Memory B cell (primary cell): ENCODE measurements around the gene RNF225.
A peak's percentile ranks its signal among the peaks of the same experiment; 100 is the strongest.

ENCODE experiments used
- ATAC-seq: fragments of 150-1000 bp; cut with Tn5 transposase; 2 replicates; pipeline ENCODE4 v1.10.0; 2021; ENCODE audit warnings: low read depth, mild to moderate bottlenecking, moderate library complexity
- DNase-seq, 2 donors: peaks; one replicate each; pipeline ENCODE4 v3.0.0; 2022; ENCODE audit warnings: low spot score in 2 of 2
- H3K27ac Mint-ChIP-seq: one replicate; pipeline ENCODE4 v1.8.0; 2022; ENCODE audit warnings: mild to moderate bottlenecking, moderate library complexity, mixed read lengths
- H3K27me3 Mint-ChIP-seq: one replicate; pipeline ENCODE4 v1.8.0; 2022; ENCODE audit warnings: mixed read lengths
- H3K36me3 Mint-ChIP-seq: one replicate; pipeline ENCODE4 v1.8.0; 2022; ENCODE audit warnings: mild to moderate bottlenecking, mixed read lengths
- H3K4me1 Mint-ChIP-seq: one replicate; pipeline ENCODE4 v1.8.0; 2022; ENCODE audit warnings: mixed read lengths
- H3K4me3 Mint-ChIP-seq: one replicate; pipeline ENCODE4 v1.8.0; 2022; ENCODE audit warnings: mild to moderate bottlenecking, moderate library complexity, mixed read lengths
- H3K9me3 Mint-ChIP-seq: one replicate; pipeline ENCODE4 v1.8.0; 2022; ENCODE audit warnings: mixed read lengths

RNF225 gene

DNA sequence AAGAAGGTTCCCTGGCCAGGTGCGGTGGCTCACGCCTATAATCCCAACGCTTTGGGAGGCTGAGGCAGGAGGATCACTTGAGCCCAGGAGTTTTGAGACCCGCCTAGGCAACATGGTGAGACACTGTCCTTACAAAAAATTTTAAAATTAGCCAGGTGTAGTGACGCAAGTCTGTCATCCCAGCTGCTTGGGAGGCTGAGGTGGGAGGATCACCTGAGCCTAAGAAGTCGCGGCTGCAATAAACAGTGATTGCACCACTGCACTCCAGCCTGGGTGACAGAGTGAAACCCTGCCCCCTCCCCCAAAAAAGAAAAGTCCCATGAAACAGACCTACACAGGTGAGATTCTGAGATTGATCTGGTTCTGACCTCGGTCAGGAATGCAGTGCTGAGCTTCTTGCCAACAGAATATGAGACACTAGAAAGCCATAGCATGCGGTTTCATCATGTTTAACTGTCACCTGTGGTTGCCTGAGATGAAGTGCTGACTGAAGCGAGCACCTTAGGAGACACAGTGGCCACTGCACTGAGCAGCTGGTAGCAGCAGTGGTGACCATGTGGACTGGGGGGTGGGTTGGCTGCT, 40.1 kb upstream of the RNF225 start:
- no peak for ATAC-seq
- peak overlapping the region; percentile 43 for H3K4me3 Mint-ChIP-seq
- H3K4me1 Mint-ChIP-seq, result peaks cover 4% of the 10 kb centered on the region
- no peaks in the 10 kb centered on the region for H3K9me3 Mint-ChIP-seq
- no peak overlapping the region for H3K27ac Mint-ChIP-seq
- H3K27me3 Mint-ChIP-seq, result no peaks in the 10 kb centered on the region
- H3K36me3 Mint-ChIP-seq, result peaks cover 8% of the 10 kb centered on the region
- DNase-seq, result no peak

DNA sequence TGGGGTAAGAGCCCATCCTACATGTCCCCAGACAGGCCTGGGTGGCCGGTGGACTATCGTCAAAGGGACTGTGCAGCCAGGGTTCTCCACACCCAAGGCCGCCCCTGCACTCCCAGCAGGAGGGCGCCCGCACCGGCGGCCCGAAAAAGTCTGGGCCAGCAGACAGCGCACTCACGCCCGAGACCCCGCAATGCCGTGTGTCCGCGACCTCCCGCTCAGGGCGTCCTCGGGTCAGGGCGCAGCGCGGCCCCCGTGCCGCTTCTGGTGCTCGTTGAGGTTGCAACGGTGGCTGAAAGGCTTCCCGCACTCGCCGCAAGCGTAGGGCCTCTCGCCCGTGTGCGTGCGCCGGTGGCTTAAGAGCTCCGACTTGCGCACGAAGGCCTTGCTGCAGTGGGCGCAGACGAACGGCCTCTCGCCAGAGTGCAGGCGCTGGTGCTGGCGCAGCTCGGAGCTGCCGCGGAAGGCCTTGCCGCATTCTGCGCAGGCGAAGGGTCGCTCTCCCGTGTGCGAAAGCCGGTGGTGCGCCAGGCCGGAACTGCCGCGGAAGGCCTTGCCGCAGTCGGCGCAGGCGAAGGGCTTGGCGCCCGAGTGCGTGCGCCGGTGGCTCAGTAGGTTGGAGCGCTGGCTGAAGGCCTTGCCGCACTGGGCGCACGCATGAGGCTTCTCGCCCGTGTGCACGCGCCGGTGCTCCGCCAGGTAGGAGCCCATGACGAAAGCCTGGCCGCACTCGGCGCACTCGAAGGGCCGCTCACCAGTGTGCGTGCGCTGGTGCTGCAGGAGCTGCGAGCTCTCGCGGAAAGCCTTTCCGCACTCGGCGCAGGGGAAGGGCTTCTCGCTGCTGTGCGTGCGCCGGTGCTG, 39.3 kb upstream of the RNF225 start:
- peaks cover 5% of the 10 kb centered on the region for H3K36me3 Mint-ChIP-seq
- no peaks in the 10 kb centered on the region for H3K27me3 Mint-ChIP-seq
- ATAC-seq (peak; percentile 68), DNase-seq (peak; percentile 20 to 33)
- peaks cover 2% of the 10 kb centered on the region for H3K4me1 Mint-ChIP-seq
- H3K27ac Mint-ChIP-seq, result no peak overlapping the region
- no peaks in the 10 kb centered on the region for H3K9me3 Mint-ChIP-seq
- H3K4me3 Mint-ChIP-seq, result peak overlapping the region; percentile 68

DNA sequence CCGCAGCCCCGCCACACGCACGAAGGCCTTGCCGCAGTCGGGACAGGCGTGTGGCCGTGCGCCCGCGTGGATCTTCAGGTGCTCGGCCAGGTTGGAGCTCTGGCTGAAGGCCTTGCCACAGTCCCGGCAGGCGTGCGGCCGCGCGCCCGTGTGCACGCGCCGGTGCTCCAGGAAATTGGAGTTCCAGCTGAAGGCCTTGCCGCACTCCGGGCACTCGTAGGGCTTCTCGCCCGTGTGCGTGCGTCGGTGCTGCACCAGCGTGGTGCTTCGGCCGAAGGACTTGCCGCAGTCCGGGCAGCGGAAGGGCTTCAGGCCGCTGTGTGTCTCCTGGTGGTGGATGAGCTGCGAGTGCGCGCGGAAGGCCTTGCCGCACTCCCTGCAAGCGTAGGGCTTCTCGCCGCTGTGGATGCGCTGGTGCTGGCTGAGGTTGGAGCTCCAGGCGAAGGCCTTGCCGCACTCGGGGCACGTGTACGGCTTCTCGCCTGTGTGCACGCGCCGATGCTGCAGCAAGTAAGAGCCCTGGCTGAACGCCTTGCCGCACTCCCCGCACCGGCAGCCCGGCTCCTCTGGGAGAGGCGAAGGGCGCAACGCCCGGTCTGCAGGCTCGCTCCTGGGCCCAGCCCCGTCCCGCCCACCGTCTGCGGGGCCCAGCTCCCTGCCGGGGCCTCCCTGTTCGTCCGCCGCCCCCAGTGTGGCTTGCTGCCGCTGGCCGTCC, 38.5 kb upstream of the RNF225 start:
- Mint-ChIP-seq H3K9me3 (no peaks in the 10 kb centered on the region), H3K36me3 (peaks cover 3% of the 10 kb centered on the region), H3K4me1 (peaks cover 4% of the 10 kb centered on the region), H3K27me3 (no peaks in the 10 kb centered on the region), H3K27ac (no peak overlapping the region), H3K4me3 (peak overlapping the region; percentile 68)
- DNase-seq, result no peak
- peak; percentile 19 for ATAC-seq

DNA sequence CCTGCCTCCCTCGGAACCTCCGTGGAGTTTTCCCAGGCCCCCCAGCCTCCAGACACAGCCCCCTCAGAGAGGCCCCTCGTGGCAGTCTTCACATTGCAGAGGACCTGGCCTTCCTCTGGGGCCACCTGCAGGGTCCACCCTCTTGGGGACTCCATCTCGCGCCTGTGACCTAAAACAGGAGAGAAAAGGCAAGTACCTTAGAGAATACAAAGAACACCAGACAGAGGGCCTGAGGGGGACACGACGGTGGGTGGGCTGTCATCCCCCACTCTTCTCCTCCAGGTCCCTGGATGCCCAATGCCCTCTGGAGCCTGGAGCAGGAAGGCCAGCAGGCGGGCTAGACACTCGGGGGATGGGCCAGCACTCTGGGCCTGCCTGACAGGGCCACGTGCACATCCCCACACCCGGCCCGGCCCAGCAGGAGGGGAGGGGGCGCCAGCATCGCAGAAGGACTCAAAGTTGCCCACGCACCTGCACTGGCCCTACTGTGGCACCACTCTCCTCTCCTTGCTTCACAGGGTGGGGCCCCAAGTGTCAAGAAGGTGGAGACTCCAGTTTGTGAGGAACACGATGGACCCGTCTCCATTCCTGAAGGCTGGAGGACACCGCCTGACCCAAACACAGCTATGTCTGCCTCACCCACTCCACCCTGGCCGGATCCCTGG, 37.8 kb upstream of the RNF225 start:
- H3K9me3 Mint-ChIP-seq, result no peaks in the 10 kb centered on the region
- DNase-seq (no peak), ATAC-seq (no peak)
- H3K4me3 Mint-ChIP-seq, result peak overlapping the region; percentile 52
- H3K27me3 Mint-ChIP-seq, result no peaks in the 10 kb centered on the region
- no peak overlapping the region for H3K27ac Mint-ChIP-seq
- no peaks in the 10 kb centered on the region for H3K36me3 Mint-ChIP-seq
- peaks cover 5% of the 10 kb centered on the region for H3K4me1 Mint-ChIP-seq

DNA sequence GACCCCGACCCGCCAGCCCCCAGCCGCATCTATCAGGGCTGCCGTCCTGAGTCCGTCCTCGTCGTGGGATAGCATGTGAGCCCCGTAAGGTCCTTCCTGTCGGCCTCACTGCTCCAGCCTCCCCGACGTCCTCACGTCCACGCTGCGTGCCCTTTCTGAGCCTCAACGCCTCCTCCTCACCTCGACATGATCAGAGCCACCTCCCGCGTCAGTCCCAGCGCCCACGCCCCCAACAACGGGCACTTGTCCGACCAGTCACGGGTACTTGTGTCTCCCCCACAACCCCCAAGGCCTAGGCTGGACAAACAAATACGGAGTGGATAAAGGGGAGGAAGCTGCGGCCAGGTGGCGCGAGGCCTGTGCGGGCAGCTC, 33.6 kb upstream of the RNF225 start:
- Mint-ChIP-seq H3K4me3 (peak overlapping the region; percentile 91), H3K9me3 (no peaks in the 10 kb centered on the region), H3K4me1 (peaks cover 12% of the 10 kb centered on the region), H3K27me3 (no peaks in the 10 kb centered on the region), H3K27ac (peak overlapping the region; percentile 91), H3K36me3 (no peaks in the 10 kb centered on the region)
- no peak for ATAC-seq
- no peak for DNase-seq

DNA sequence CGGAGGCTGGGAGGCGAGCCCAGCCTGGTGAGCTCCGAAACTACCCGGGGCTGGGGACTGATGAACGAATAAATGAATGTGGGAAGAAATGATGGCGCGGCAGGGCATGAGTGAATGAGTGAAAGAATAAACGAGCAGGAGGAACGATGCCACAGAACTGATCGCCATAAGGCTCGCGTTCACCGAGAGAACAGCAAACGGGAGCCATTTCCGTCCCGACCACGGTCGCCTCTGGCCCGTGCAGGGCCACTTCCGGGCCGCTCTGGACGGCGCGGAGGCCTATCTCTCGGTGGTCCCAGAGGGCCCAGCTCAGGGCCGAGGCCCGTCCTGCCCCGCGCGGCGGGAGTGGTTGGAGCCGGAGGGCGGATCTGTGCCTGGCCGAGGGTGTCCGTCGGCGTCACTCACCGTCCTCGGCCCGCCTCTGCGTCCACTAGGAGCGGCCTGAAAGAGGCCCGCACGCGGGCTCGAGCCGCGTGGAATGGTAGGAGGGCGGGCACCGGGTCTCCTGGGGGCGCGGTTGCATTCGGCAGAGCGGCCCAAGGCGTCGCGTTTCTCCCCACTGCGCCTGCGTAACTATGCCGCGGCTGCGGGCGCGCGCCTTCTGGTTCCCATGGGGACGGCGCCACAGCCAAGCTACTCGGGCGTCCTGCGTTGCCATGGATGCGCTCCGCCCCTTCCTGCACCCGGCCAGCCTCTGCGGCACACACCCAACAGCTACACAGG, 33.0 kb upstream of the RNF225 start, which contains the start of gene ZNF497:
TSS of gene ZNF497 (minus strand) at position 480 of the 723 bp plus-strand sequence. CDS start 5,116 bp downstream, outside the sequence.
- Mint-ChIP-seq H3K4me3 (peak within 1 kb of the TSS; percentile 91), H3K27me3 (no peaks in the 10 kb centered on the region), H3K27ac (peak within 1 kb of the TSS; percentile 91), H3K36me3 (no peaks in the 10 kb centered on the region), H3K4me1 (peaks cover 12% of the 10 kb centered on the region), H3K9me3 (no peaks in the 10 kb centered on the region)
- ATAC-seq (peak; percentile 85), DNase-seq (peak; percentile 97)

DNA sequence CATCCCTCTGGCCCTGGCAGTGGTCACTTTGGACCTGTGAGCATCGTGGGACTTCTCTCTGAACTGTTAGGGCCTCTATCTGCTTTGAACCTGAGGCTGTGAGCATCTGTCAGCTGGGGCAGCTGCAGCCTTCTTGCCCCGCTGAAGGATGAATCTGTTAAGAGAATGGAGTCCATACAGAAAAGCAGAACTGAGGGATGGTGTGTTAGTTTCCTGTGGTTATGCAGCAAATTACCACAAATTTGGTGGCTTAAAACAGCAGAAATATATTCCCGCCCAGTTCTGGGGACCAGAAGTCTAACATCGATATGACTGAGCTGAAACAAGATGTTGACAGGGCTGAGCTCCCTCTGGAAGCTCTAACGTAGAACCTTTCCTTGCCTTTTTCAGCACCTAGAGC, 31.3 kb upstream of the RNF225 start:
- Mint-ChIP-seq H3K9me3 (no peaks in the 10 kb centered on the region), H3K27ac (peak overlapping the region; percentile 60), H3K36me3 (no peaks in the 10 kb centered on the region), H3K27me3 (no peaks in the 10 kb centered on the region), H3K4me1 (peaks cover 10% of the 10 kb centered on the region), H3K4me3 (peak overlapping the region; percentile 59)
- peak; percentile 8 for ATAC-seq
- peak in 1 of 2 donors; percentile 29 for DNase-seq

DNA sequence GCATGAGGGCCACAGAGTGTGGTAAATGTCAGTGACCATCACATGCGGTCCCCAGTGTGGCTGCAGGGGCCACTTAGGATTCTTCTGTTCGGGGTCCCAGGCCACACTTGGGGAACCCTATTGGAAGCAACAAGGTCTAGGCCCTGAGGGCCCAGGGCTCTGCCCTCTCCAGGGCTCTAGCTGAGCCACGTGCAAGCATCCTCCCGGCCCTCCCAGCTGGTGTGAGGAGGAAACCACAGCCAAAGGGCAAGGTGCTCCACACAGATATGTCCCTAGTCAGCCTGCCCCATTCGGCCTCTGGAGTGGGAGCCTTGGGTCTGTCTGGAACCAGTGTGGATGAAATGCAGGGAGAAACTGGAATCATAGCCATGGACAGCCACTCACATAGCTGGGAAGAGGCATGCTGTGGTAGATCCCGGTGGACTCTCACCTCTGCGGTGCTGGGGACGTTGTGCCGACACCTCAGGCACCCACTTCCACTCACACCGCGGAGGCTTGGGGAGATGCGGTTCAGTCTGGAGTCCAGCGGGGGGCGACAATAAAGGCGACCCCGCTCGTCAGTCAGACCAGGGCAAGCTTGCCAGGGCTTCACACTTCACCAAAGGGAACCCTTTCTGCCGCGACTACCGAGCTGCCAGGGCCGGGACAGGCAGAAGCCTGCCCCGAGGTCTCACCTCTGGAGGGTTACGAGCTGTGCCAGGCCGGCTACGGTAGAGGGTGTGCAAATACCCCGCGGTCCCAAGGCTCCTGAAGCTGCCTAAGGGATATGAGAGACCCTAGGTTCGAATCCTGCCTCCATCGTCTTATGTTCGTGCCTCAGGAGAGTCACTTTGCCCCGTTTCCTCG, 28.6 kb upstream of the RNF225 start:
- Mint-ChIP-seq H3K4me3 (no peak overlapping the region), H3K27me3 (no peaks in the 10 kb centered on the region), H3K36me3 (peaks cover 3% of the 10 kb centered on the region), H3K9me3 (no peaks in the 10 kb centered on the region), H3K4me1 (peaks cover 9% of the 10 kb centered on the region), H3K27ac (no peak overlapping the region)
- ATAC-seq (no peak), DNase-seq (no peak)

DNA sequence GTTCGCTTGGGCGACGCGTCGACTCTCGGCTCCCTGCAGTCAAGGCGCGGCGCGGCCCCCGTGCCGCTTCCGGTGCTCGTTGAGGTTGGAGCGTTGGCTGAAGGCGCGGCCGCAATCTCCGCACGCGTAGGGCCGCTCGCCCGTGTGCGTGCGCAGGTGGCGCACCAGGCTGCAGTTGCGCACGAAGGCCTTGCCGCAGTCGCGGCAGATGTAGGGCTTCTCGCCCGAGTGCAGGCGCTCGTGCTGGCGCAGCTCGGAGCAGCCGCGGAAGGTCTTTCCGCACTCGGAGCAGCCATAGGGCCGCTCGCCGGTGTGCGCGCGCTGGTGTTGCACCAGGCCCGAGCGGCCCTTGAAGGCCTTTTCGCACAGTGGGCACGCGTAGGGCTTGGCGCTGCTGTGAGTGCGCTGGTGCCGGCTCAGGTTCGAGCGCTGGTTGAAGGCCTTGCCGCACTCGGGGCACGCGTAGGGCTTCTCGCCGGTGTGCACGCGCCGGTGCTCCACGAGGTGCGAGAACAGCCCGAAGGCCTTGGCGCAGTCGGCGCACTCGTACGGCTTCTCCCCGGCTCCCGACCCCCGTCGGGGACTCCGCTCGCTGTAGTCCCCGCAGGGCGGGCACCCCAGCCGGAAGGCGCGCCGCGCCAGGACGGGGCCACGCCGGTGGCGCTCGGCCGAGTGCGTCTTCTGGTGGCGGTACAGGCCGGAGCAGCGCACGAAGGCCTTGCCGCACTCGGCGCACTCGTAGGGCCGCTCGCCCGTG, 27.6 kb upstream of the RNF225 start:
- Mint-ChIP-seq H3K36me3 (peaks cover 3% of the 10 kb centered on the region), H3K27me3 (no peaks in the 10 kb centered on the region), H3K9me3 (no peaks in the 10 kb centered on the region), H3K4me3 (no peak overlapping the region), H3K4me1 (peaks cover 4% of the 10 kb centered on the region), H3K27ac (no peak overlapping the region)
- DNase-seq (no peak), ATAC-seq (no peak)

DNA sequence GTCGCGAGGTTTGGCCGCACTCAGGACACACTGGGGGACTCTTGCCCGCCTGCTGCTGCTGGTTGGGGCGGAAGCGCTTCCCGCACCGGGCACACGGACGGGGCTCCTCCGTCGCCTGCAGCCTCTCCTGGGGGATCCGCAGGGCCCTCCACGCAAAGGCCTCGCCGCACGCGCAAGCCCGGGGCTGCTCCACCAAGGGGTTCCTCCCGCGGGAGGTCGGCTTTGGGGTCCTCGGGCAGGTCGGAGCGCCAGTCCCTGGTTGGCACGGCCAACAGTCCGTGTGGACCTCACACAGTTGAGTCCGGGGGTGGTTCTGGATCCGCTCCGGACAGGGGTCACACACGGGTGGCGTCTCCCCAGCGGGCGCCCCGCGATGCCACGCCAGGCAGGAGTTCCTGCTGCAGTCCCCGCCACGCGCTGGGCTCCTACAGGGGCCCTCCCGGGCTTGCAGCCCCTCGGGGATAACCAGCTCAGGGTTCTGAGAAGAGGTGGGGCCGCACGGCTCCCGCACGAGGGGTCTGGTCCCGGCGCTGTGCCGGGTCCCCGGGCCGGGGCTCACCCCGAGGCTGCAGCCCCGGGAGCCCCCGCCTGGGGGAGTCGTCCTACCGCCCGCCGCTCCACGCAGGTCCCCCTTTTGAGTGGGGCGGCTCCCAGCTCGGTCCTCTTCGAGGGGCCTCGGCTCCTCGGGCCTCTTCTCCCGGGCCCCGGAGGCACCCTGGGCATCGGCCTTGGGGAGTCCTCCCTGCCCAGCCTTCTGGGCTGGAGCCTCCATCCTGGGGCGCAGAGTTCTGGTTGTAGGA, 26.7 kb upstream of the RNF225 start:
- Mint-ChIP-seq H3K27me3 (no peaks in the 10 kb centered on the region), H3K36me3 (peaks cover 3% of the 10 kb centered on the region), H3K27ac (no peak overlapping the region), H3K4me3 (no peak overlapping the region), H3K9me3 (no peaks in the 10 kb centered on the region), H3K4me1 (peaks cover 4% of the 10 kb centered on the region)
- ATAC-seq (no peak), DNase-seq (no peak)

DNA sequence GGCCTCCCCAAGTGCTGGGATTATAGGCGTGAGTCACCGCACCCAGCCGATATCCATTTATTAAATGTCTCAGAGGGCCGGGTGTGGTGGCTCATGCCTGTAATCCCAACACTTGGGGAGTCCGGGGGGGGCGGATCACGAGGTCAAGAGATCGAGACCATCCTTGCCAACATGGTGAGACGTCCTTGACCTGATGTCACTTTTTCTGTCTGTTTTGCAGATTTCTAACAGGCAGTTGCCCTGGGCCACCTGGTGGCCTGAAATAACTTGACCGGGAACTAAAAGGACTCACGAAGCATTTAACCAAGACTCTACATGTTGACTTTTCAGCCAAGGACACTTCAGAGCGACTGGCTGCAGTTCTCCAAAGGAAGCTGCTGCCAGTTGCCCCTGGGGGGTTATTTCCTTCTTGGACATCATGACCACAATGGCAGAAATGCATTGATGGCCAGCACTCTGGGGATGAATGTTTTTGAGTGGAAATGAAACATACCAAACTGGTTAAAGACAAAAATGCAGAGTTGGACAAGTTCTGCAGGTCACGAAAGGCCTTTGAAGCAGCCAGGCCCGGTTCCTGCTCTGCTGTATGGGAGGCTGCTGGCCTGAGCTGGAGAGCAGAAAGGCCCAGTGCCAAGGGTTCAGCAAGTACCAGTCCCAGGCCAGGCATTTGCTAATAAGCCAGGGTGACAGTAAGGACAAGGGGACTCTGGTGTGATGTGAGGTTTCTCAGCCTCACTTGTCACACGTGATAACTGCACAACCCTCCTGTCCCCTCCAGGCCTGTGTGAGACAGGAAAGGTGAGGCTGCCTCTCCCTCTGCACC, 22.9 kb upstream of the RNF225 start:
- Mint-ChIP-seq H3K4me3 (no peak overlapping the region), H3K27ac (no peak overlapping the region), H3K27me3 (no peaks in the 10 kb centered on the region), H3K9me3 (no peaks in the 10 kb centered on the region), H3K4me1 (no peaks in the 10 kb centered on the region), H3K36me3 (peaks cover 3% of the 10 kb centered on the region)
- ATAC-seq, result no peak
- DNase-seq, result no peak
